NCI-H2196 treated with DMSO at 0.1 percent for 48 hours (cell line): ENCODE measurements around the gene PPP1R2C.

ENCODE experiments used
- DNase-seq: peaks from one replicate; lab custom pipeline; 2025; ENCODE audit not compliant: unreplicated experiment; lab: John Stamatoyannopoulos, UW

PPP1R2C gene

GRCh38 chrX:42748067-42748850, 29.7 kb downstream of the PPP1R2C start:
- DNase-seq = no peak

- DNase-seq = no peak
Observed at GRCh38 chrX:42746606-42747005, 31.4 kb downstream of the PPP1R2C start.

- DNase-seq = no peak
Observed at GRCh38 chrX:42740456-42740855, 37.5 kb downstream of the PPP1R2C start.

GRCh38 chrX:42739741-42740140, 38.2 kb downstream of the PPP1R2C start:
- no peak for DNase-seq

DNA sequence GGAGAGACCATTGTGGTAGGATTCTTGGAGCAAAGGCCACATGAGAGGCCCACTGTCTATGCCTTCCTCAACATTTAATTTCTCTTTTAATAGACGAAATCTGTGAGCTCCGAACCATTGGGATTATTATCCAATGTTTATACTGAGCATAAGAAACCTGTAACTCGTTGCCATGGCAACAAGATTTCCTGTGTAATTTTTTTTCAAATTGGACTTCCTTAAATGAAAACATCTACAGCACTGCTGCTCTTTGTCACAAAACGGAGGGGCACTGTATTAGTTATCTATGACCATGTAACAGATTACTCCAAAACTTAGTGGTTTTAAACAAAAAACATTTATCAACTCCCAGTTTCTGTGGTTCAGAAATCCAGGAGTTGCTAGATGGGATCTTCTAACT, 38.7 kb downstream of the PPP1R2C start:
- DNase-seq = no peak

DNA sequence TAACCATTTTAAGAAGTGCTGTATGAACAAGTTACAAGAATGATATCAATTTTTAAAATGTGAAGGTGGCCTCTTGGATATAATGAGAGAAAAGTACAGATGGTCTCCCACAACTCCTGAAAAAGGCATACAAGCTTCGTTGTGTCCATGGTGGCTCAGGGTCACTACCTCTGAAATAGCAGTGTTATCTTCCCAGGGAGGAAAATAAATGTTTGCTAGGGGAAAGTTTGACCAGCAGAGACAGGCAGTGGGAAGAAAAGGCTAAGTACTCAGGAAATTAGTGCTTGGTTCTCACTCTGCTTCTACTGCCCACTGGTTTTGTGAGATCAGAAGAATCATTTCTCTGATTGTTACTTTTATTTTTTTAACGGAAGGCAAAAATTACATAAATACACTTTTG, 39.4 kb downstream of the PPP1R2C start:
- no peak for DNase-seq

GRCh38 chrX:42735250-42735649, 42.7 kb downstream of the PPP1R2C start:
- DNase-seq = no peak

DNA sequence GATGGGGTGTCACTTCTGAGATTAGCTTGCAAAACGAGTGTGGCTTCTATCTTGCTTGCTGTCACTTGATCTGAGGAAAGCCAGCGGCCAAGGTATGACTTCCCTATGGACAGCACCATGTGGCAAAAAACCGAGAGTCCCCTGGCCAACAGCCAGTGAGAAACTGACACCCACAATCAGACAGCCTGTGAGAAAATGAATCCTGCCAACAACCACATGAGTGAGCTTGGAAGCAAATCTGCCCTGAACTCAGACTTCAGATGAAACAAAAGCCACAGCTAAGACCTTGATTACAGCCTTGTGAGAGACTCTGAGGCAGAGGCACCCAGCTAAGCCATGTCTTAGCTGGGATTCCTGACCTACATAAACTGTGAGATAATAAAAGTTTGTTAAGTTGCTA, 45.5 kb downstream of the PPP1R2C start:
- DNase-seq = no peak
